HCT116 (cell line): ENCODE results near the gene CA11. TPM values are rescaled to one million over a fixed set of nuclear protein-coding genes. Genes with fewer than 3 reads are reported as not detected.

Source experiments
- ATAC-seq: fragments of 200-7000 bp; cut with Tn5 transposase; 2 replicates; pipeline ENCODE4 v1.9.1; 2020; ENCODE audit warnings: mild to moderate bottlenecking, moderate library complexity
- BruUV-seq: library from RNA; stranded (reverse); fragments of 400-500 nt; replicated peaks from 2 replicates; lab custom pipeline; 2021; lab: Mats Ljungman, UMichigan
- CTCF ChIA-PET: fragments of 300-600 bp; sonication (Branson Sonifier 250); formaldehyde crosslinking; loops from one replicate; lab custom pipeline; 2021; ENCODE audit warnings: antibody characterized with exemption; lab: Charles Lee
- POLR2A ChIA-PET: fragments of 300-600, 350-600 bp; sonication (Branson Sonifier 250); formaldehyde crosslinking; loops from one replicate; lab custom pipeline; 2021; ENCODE audit warnings: antibody characterized with exemption; lab: Charles Lee
- RAD21 ChIA-PET, 2 experiments: fragments of 300-600 bp; sonication (Branson Sonifier 250); formaldehyde crosslinking; loops; one replicate each; lab custom pipeline; 2023; ENCODE audit warnings: low total read pairs in 2 of 2; ENCODE audit not compliant: uncharacterized antibody in 2 of 2, unreplicated experiment in 2 of 2, low non-redundant PET in 1 of 2; lab: Charles Lee
- DNase-seq: peaks from one replicate; pipeline ENCODE4 v3.0.0-alpha.2; 2010; ENCODE audit warnings: low read depth, low spot score
- H2AFZ ChIP-seq: fragments of 200-600 bp; shearing (Covaris generic), sonication (generic); 2 replicates; pipeline ENCODE4 v1.6.1; 2017; ENCODE audit warnings: low read depth, mixed run types, mixed read lengths, antibody characterized with exemption, low read length; ENCODE audit not compliant: poor library complexity, severe bottlenecking
- H3K27ac ChIP-seq: 2 replicates; pipeline ENCODE4 v1.5.1; 2012; ENCODE audit warnings: low read depth, low read length
- H3K27me3 ChIP-seq: fragments of 200-600 bp; sonication (generic); 2 replicates; pipeline ENCODE4 v1.6.1; 2016; ENCODE audit warnings: mixed run types, low read length, mixed read lengths; ENCODE audit not compliant: insufficient read depth
- H3K36me3 ChIP-seq, 2 experiments: fragments of 200-500 bp in 1 of 2; fragments of 200-600 bp in 1 of 2; sonication (Bioruptor generic) in 1 of 2; sonication (generic) in 1 of 2; 2 replicates each; pipeline versions ENCODE4 v1.5.1 to v1.6.1; 2014 to 2016; ENCODE audit warnings: low read length in 2 of 2, inconsistent platforms in 1 of 2, mixed read lengths in 1 of 2, mixed run types in 1 of 2; ENCODE audit not compliant: insufficient read depth in 2 of 2, control insufficient read depth in 1 of 2
- H3K4me1 ChIP-seq, 2 experiments: fragments of 200-600 bp in 1 of 2; sonication (generic) in 1 of 2; 2 replicates each; pipeline versions ENCODE4 v1.5.1 to v1.6.1; 2012 to 2017; ENCODE audit warnings: low read length in 2 of 2, inconsistent platforms in 1 of 2, mild to moderate bottlenecking in 1 of 2, mixed read lengths in 1 of 2, mixed run types in 1 of 2, moderate library complexity in 1 of 2; ENCODE audit not compliant: insufficient read depth in 2 of 2, control insufficient read depth in 1 of 2
- H3K4me2 ChIP-seq: fragments of 200-600 bp; sonication (generic); 2 replicates; pipeline ENCODE4 v1.6.1; 2017; ENCODE audit warnings: mixed run types, low read length, mixed read lengths
- H3K4me3 ChIP-seq, 2 experiments: fragments of 200-600 bp in 1 of 2; sonication (generic) in 1 of 2; replicated peaks in 1 of 2; 2 replicates each; pipeline ENCODE4 v1.5.1; 2011 to 2016; ENCODE audit warnings: low read length in 2 of 2, control low read depth in 1 of 2, low read depth in 1 of 2, mild to moderate bottlenecking in 1 of 2, mixed read lengths in 1 of 2, mixed run types in 1 of 2
- H3K79me2 ChIP-seq: fragments of 200-600 bp; sonication (generic); 2 replicates; pipeline ENCODE4 v1.6.1; 2017; ENCODE audit warnings: mild to moderate bottlenecking, mixed run types, low read length, moderate library complexity, mixed read lengths; ENCODE audit not compliant: insufficient read depth
- H3K9ac ChIP-seq: fragments of 200-600 bp; sonication (generic); 2 replicates; pipeline ENCODE4 v1.6.1; 2016; ENCODE audit warnings: low read length, mixed read lengths
- H3K9me2 ChIP-seq: fragments of 200-600 bp; sonication (generic), shearing (Covaris generic); 2 replicates; pipeline ENCODE4 v1.6.1; 2017; ENCODE audit warnings: mixed run types, mild to moderate bottlenecking, moderate library complexity; ENCODE audit not compliant: insufficient read depth
- H3K9me3 ChIP-seq, 2 experiments: fragments of 200-500 bp in 1 of 2; fragments of 200-600 bp in 1 of 2; sonication (Bioruptor generic) in 1 of 2; sonication (generic) in 1 of 2; 2 replicates each; pipeline ENCODE4 v1.6.1; 2014 to 2017; ENCODE audit warnings: low read length in 2 of 2, mixed read lengths in 2 of 2, inconsistent platforms in 1 of 2, low read depth in 1 of 2, mild to moderate bottlenecking in 1 of 2, mixed run types in 1 of 2, moderate library complexity in 1 of 2; ENCODE audit not compliant: control insufficient read depth in 1 of 2, insufficient read depth in 1 of 2
- H4K20me1 ChIP-seq: fragments of 200-600 bp; sonication (generic), shearing (Covaris generic); 2 replicates; pipeline ENCODE4 v1.6.1; 2017; ENCODE audit warnings: mixed run types, mild to moderate bottlenecking, moderate library complexity; ENCODE audit not compliant: insufficient read depth
- CBX3 ChIP-seq: IDR thresholded peaks from 2 replicates; pipeline ENCODE4 v1.6.1; 2012; ENCODE audit warnings: low read depth
- EGR1 ChIP-seq: IDR thresholded peaks from 2 replicates; pipeline ENCODE4 v1.6.1; 2012; ENCODE audit warnings: low read depth
- EZH2 ChIP-seq: fragments of 200-600 bp; sonication (generic); IDR thresholded peaks from 2 replicates; pipeline ENCODE4 v1.6.1; 2017; ENCODE audit warnings: antibody characterized with exemption, mixed run types
- FOSL1 ChIP-seq: IDR thresholded peaks from 2 replicates; pipeline ENCODE4 v1.6.1; 2012; ENCODE audit warnings: low read depth
- POLR2A ChIP-seq: IDR thresholded peaks from 2 replicates; pipeline ENCODE4 v1.7.0; 2011; ENCODE audit warnings: borderline replicate concordance; ENCODE audit not compliant: insufficient read depth, insufficient read length; ENCODE audit errors: extremely low read depth
- SP1 ChIP-seq: IDR thresholded peaks from 2 replicates; pipeline ENCODE4 v1.6.1; 2012; ENCODE audit warnings: low read depth
- YY1 ChIP-seq: IDR thresholded peaks from 2 replicates; pipeline ENCODE4 v1.6.1; 2011; ENCODE audit warnings: low read length, low read depth, moderate library complexity, mild to moderate bottlenecking; ENCODE audit not compliant: insufficient replicate concordance; ENCODE audit errors: extremely low read depth
- ZBTB33 ChIP-seq: IDR thresholded peaks from 2 replicates; pipeline ENCODE4 v1.6.1; 2011; ENCODE audit warnings: mild to moderate bottlenecking, low read length, moderate library complexity; ENCODE audit not compliant: insufficient replicate concordance; ENCODE audit errors: extremely low read depth
- ZNF274 ChIP-seq: fragments of 200-500 bp; sonication (Bioruptor generic); IDR thresholded peaks from 2 replicates; pipeline ENCODE4 v1.6.1; 2014; ENCODE audit warnings: mild to moderate bottlenecking, low read depth, low read length, inconsistent platforms
- intact Hi-C: fragments of 100-400 bp; cut with micrococcal nuclease; formaldehyde crosslinking; loops from 2 replicates; pipeline ENCODE4 v1.10.0; 2022
- total RNA-seq: library from RNA; stranded (reverse); gene quantifications from one replicate; pipeline ENCODE4 v1.2.1, GENCODE V29; 2021; ENCODE audit not compliant: unreplicated experiment
- TF ChIP-seq, protein P1 (sequence below): IDR thresholded peaks from 2 replicates; pipeline ENCODE4 v1.6.1; 2012

CA11 gene
- total RNA-seq, 1 experiment from 2014 or later: 29.6 TPM

GRCh38 chr19:48654299-48655059 lies 8.5 kb upstream of the CA11 start:
- TF ChIP-seq SP1 (no peak), EZH2 (no peak), FOSL1 (no peak), ZBTB33 (no peak), ZNF274 (no peak), EGR1 (no peak), YY1 (no peak), CBX3 (no peak), POLR2A (no peak)
- TF ChIP-seq, protein P1, sequence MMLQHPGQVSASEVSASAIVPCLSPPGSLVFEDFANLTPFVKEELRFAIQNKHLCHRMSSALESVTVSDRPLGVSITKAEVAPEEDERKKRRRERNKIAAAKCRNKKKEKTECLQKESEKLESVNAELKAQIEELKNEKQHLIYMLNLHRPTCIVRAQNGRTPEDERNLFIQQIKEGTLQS: no peak
- Histone ChIP-seq H3K9me3 (no peaks in the 10 kb centered on the region), H2AFZ (no peak overlapping the region), H3K27me3 (no peaks in the 10 kb centered on the region), H3K4me2 (no peak overlapping the region), H3K36me3 (no peaks in the 10 kb centered on the region), H4K20me1 (no peaks in the 10 kb centered on the region), H3K9ac (no peak overlapping the region), H3K4me1 (peaks cover 9 to 43% of the 10 kb centered on the region in 2 experiments), H3K27ac (no peak overlapping the region), H3K79me2 (no peaks in the 10 kb centered on the region), H3K9me2 (no peaks in the 10 kb centered on the region), H3K4me3 (no peak overlapping the region)
- no peak for DNase-seq
- POLR2A ChIA-PET: interaction anchor here (0.7 kb wide), 1 partner anchor 35 kb away, joined by 5 read pairs; the partner anchor contains the start of genes RPL18 and SPHK2
- RAD21 ChIA-PET: no interaction called here
- CTCF ChIA-PET: no interaction called here
- intact Hi-C loops: no loop called here
- no peak for ATAC-seq
- BruUV-seq: no TSS peak
